NT2/D1 (cell line): ENCODE measurements around the gene LSM11.

Source experiments
- SUZ12 ChIP-seq: IDR thresholded peaks from 2 replicates; pipeline ENCODE4 v1.6.1; 2011; ENCODE audit not compliant: insufficient read length, insufficient read depth; ENCODE audit errors: extremely low read depth
- YY1 ChIP-seq: IDR thresholded peaks from 2 replicates; pipeline ENCODE4 v1.6.1; 2011; ENCODE audit not compliant: insufficient read length, insufficient read depth
- ZNF274 ChIP-seq: IDR thresholded peaks from 2 replicates; pipeline ENCODE4 v1.6.1; 2011; ENCODE audit warnings: mild to moderate bottlenecking, low read depth, low read length

- TF ChIP-seq ZNF274 (no peak), YY1 (no peak), SUZ12 (no peak)
Observed at GRCh38 chr5:157732130-157732514, 11.4 kb upstream of the LSM11 start.
